HT-29 (cell line): ENCODE data around the gene SARDH. TPM values are rescaled to one million over a fixed set of nuclear protein-coding genes. Genes with fewer than 3 reads are reported as not detected.
A peak's percentile ranks its signal among the peaks of the same experiment; 100 is the strongest.

Source experiments
- DNase-seq: peaks from one replicate; pipeline ENCODE4 v3.0.0-alpha.2; 2015; ENCODE audit warnings: low spot score
- total RNA-seq: library from RNA; depleted of rRNA; stranded (reverse); fragments of >200 nt; shearing (Covaris generic); gene quantifications from 2 replicates; pipeline ENCODE4 v1.2.3, GENCODE V29; 2014; rRNA removed

The SARDH gene
- total RNA-seq = 2.5 and 2.7 TPM in 2 replicates

DNA sequence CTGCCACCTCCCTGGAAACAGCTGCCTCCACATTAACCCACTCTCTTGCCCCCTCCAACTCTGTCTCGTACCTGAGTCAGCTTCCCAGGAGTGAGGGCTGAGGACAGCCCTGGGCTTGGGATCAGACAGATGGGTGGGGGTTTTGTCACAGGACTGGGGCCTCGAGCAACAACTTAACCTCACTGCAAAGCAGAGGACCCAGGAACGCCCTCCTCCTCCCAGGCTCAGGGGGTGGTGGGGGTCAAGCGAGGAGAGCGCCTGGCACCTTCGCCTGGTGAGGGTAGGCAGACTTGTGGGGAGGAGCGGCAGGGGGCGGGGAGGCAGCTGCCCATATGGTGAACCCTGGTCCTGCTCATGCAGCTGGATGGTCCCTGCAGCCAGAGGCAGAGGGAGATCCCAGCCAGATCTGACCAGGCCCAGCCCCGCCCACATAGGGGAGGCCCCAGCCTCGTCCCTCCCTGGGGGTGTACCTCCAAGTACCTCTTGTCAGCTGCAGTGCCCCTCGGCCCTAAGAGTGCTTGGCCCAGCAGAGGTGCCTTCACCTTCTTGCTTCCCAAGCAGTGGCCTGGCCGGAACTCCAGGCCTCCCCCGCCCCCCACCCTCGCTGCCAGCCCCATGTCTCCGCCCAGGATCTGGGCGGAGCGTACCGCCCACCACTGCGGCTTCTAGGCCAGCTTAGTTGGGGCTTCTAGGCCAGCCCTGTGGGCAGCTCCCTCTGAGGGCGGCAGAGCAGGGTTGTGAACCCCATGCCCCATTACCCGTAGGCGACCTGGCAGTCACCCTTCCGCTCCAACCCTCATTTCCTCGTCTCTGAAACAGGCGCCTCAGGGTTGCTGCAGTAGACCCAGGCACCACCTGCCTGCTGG is at the start of gene SARDH:
TSS of gene SARDH (minus strand) at position 579 of the 866 bp plus-strand sequence. CDS start 4,179 bp downstream, outside the sequence.
- peak; percentile 52 for DNase-seq

DNA sequence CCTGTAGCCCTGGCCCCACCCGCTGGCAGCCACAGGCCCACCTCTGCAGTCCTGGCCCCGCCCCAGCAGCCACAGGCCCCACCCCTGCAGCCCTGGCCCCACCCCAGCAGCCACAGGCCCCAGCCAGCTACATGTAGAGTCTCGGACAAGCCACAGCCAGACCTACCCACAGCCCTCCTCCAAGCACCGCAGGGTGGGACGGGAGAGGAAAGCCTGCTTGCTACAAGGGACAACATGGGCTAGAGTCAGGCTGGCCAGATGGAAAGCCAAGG is 49.5 kb upstream of the SARDH start:
- no peak for DNase-seq

- no peak for DNase-seq
Observed at GRCh38 chr9:133786907-133787753, 49.0 kb upstream of the SARDH start.

- no peak for DNase-seq
Observed at GRCh38 chr9:133786371-133786753, 48.2 kb upstream of the SARDH start.

DNA sequence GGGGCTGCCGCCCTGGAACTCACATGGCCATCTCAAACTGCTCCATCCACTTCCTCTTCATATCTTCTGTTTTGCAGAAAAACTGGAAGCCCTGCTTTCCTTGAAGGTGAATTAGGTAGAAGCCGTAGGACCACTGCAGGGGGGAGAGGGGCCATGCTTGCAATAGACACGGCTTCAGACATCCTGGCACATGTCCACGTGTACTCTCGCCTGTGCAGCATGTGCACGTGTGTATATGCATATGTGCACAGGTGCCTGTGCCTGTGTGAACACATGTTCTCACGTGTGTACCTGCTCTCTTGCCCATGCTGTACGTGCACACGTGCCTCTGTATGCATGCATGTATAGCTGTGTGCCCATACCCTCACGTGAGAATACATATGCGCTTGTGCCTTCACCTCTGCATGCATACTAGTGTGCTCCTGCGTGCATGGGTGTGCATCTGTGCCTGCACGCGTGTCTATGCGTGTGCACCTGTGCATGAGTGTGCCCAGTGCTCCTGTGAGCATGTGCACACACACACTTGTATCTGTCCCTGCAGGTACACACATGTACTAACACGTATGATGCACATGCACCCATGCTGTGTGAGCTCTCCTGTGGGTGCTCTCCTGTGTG is 47.7 kb upstream of the SARDH start:
- no peak for DNase-seq

DNA sequence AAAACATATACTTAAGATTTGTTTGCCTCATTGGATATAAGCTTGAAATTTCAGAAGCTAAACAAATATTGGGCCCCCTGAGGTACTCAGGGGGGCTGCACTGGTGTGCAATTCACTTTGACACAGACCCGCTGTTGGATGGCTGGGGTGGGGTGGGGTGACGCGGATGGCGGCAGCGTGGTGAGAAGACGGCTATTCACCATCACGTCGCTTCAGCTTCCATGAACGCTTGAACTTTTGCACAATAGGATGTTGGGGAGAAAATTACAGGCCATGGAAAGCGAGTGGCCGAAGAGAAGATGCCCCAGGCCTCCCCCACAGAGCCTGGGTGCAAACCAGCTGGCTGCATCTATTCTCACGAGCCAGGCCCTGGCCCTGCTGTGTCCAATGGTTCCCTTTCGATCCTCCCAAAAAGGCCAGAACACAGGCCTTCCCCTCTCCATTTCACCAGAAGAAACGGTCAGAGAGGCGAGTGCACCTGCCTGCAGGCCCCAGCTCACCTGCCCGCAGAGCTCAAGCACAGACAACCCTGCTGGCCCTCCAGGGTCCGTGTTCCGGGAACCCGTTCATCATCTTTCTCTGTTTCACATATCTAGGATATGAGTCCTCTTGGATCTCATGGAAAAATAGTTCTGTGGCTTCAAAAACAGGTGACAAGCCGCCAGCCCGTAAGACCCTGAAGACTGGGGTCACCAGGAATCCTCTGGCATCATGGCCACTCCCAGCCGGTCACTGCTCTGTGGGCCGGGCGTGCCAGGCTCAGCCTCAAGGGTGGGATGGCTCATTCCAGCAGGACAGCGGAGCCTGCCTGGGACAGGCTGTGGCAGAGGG is 46.8 kb upstream of the SARDH start:
- DNase-seq = no peak

DNA sequence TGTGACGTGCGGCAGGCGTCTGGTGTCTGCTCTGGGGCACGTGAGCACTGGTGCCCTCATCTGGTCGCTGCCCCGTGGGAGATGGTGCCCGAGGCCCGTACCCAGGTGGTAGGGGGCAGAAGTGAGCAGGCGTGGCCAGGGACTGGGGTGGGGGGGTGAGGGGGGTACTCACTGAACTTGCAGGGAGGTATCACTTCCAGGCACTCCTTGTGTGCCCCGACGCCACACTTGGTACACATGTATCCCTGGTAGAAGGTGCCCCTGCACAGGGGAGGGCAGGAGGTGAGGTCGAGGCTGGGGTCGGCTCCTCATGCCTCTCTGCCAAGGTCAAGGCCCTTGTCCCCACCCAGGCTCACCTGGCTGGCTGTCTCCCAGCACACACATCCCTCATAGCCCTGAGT is 45.2 kb upstream of the SARDH start:
- DNase-seq = no peak

DNA sequence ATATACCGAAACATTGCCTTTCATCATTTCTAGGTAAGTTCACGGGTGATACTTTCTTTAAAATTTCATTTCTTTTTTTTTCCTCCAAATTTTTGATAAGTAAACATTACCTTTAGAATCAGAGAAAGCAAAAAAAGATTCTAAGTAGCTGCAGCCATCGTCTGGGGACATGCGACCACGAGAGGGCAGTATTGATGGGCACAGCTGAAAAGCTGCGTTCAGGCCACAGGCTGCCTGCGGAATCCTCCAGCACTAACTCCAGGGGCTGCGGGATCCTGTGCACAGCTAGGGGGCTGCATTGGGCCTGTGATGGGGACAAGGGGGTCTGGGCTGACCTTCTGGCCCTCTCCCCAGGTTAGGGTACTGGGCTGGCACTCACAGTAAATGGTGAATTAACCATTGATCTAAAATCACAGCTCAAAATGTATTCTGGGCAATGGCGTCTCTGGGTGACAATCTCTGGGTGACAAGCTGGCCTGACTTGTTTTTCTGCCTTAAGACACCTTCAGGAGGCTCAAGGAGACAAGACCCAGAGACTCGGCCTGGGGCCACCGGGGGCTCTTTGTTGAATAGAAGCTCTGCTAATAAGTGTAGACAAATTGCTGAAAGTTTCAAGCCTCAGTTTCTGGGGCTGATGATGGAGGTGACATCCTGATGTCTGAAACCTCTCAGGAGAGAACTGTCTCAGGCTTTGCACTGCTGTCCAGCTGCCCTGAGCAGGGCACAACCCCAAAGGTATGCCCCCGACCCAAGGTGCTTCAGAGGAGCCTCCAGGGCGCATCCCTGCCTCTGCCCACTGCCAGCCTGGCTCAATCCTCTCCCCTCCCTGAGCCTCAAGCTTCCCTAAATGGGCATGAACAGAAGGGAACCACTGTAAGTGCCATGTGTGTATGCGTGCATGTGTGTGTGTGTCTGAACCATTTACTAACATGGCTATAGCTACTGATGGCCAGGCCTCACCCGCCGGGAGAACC is 44.3 kb upstream of the SARDH start:
- DNase-seq = peak; percentile 80

DNA sequence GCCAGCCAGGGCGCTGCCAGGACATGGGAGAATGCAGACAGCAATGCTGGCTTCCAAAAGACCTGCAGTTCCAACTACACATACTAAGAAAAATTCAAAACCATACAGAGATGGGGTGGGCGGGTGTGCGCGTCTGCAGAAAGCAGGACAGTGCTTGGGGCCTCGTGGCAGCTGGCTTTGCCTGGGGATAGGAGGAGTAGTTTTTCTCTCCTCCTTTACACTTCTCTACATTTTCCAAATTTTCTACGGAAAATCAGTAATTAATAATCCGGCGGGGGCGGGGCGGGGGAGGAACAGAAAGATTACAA is 43.6 kb upstream of the SARDH start:
- DNase-seq = no peak

- DNase-seq = no peak
Observed at GRCh38 chr9:133780962-133781827, 43.0 kb upstream of the SARDH start.

- DNase-seq = no peak
Observed at GRCh38 chr9:133780404-133780945, 42.3 kb upstream of the SARDH start.

DNA sequence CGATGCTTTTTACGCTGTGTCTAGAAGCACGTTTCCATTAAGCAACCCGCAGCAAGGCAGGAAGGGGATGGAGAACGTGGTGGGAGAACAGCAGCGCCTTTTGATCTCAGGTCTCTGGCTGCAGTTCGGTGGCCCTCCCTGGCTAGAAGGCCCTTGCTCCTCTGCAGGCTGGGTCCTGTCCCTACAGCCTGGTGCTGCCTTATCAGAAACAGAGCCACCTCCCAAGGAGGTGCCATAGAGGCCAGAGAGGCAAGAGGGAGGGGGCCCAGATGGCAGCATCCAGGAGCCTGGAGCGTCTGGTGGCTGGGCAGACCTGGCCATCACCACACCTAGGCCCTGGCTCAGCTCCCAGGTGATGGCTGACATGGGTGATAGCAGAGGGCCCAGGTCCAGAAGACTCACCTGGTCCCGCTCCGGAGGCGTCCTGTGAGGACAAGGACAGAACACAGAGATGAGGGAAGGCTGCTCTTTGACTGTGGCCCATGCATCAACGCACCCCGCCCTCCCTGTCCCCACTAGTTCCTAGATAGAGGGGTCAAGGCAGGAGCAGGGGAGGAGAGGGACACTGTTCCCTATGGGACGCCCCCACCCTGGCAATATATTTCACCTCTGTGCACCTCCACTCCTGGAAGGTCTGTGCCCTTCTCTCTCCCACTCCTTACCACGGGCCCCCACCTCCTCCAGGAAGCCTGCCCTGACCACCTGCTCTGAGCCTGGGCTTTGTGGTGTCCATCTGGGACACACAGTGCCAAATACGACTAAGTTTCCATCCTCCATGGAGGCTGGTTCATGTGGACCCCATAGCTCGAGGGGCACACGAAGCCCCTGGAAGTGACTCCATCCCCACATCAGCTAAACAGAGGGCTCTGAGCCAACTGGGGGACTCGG is 41.6 kb upstream of the SARDH start:
- DNase-seq = no peak

- DNase-seq = no peak
Observed at GRCh38 chr9:133779081-133779480, 40.9 kb upstream of the SARDH start.

GRCh38 chr9:133778336-133779013 is 40.3 kb upstream of the SARDH start:
- DNase-seq = no peak

DNA sequence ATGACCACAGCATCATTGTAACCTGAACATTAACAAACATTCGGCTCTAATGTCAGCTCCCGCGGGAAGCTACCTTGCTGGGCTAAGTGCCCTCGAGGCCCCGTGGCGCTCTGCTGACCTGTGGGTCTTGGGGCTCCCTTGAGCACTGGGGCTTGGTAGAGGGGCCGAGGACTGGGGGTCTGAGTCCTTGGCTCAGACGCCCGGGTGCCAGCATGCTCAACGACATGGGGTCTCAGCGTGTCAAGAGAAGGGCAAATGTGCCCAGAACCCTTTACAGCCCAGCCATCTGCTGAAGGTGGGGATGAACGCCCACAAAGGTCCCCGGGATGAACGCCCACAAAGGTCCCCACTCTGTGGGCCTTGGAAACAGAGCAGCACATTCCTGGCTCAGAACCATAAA is 39.7 kb upstream of the SARDH start:
- DNase-seq = no peak

DNA sequence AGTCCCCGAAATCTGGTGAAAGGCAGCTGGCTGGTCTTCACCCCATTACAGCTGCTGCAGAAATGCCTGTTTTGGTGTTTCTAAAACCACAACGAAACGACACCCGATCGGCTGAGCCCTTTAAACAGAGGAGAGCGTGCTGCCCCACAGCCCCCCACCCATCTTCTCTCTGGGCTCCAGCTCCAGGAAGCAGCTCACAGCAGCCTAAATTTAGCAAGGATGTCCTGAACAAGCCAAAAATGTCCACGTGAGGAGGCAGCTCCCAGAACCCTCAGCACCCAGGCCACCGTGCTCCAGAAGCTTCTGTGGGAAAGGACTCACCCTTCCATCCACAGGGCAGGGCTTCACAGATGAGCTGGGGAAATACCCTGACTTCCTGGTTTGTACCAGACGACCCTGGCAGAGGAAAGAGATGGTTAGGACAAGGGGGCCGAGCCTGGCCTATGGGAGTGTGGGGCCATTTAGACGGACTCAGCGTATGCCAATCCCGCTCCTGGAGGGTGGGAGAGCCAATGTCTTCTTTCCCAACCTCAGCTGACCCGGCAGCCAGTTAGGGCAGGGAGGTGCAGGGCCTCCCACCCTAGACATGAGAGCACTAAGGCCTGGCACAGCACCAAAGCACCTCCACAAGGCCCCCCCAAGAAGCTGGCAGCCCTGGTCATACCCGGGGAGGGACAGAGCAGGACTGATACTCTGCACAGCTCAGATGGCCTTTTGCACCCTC is 39.1 kb upstream of the SARDH start:
- no peak for DNase-seq
